MM.1S (cell line): ENCODE data around the gene TTC13.

Source experiments
- DNase-seq: peaks from one replicate; pipeline ENCODE4 v3.0.0-alpha.2; 2015
- H2AFZ ChIP-seq: fragments of 300-600 bp; sonication (generic); 2 replicates; pipeline ENCODE4 v1.6.0; 2016; ENCODE audit warnings: antibody characterized with exemption, low read length
- H3F3A ChIP-seq: fragments of 300-600 bp; sonication (generic); 2 replicates; pipeline ENCODE4 v1.6.1; 2016; ENCODE audit warnings: mild to moderate bottlenecking, antibody characterized with exemption, low read length, moderate library complexity, mixed read lengths; ENCODE audit not compliant: insufficient read depth
- H3K27ac ChIP-seq: fragments of 300-600 bp; sonication (generic); 2 replicates; pipeline ENCODE4 v1.5.1; 2016; ENCODE audit warnings: mild to moderate bottlenecking, low read length
- H3K27me3 ChIP-seq: fragments of 300-600 bp; sonication (generic); replicated peaks from 2 replicates; pipeline ENCODE4 v1.6.0; 2016; ENCODE audit warnings: low read length; ENCODE audit not compliant: insufficient read depth
- H3K36me3 ChIP-seq: fragments of 300-600 bp; sonication (generic); replicated peaks from 2 replicates; pipeline ENCODE4 v1.6.1; 2016; ENCODE audit warnings: mild to moderate bottlenecking, low read length, mixed read lengths; ENCODE audit not compliant: insufficient read depth
- H3K4me1 ChIP-seq: fragments of 300-600 bp; sonication (generic); 2 replicates; pipeline ENCODE4 v1.6.1; 2016; ENCODE audit warnings: low read length, mixed read lengths
- H3K4me2 ChIP-seq: fragments of 300-600 bp; sonication (generic); 2 replicates; pipeline ENCODE4 v1.6.0; 2016; ENCODE audit warnings: low read depth, low read length
- H3K4me3 ChIP-seq: fragments of 300-600 bp; sonication (generic); 2 replicates; pipeline ENCODE4 v1.5.1; 2016; ENCODE audit warnings: low read length, mixed read lengths
- H3K79me2 ChIP-seq: fragments of 300-600 bp; sonication (generic); 2 replicates; pipeline ENCODE4 v1.6.1; 2016; ENCODE audit warnings: mixed run types, low read length, mixed read lengths
- H3K9ac ChIP-seq: fragments of 300-600 bp; sonication (generic); 2 replicates; pipeline ENCODE4 v1.6.1; 2016; ENCODE audit warnings: low read length, mixed read lengths
- H3K9me2 ChIP-seq: fragments of 300-600 bp; sonication (generic); replicated peaks from 2 replicates; pipeline ENCODE4 v1.6.1; 2016; ENCODE audit warnings: mild to moderate bottlenecking, low read length, mixed read lengths; ENCODE audit not compliant: insufficient read depth
- H3K9me3 ChIP-seq: fragments of 300-600 bp; sonication (generic); replicated peaks from 2 replicates; pipeline ENCODE4 v1.6.1; 2016; ENCODE audit warnings: mild to moderate bottlenecking, low read length, mixed read lengths; ENCODE audit not compliant: insufficient read depth
- H4K20me1 ChIP-seq: fragments of 300-600 bp; sonication (generic); 2 replicates; pipeline ENCODE4 v1.6.1; 2016; ENCODE audit warnings: mild to moderate bottlenecking, low read length, moderate library complexity, mixed read lengths; ENCODE audit not compliant: insufficient read depth
- EZH2 ChIP-seq: fragments of 300-600 bp; sonication (generic); optimal IDR thresholded peaks from 2 replicates; pipeline ENCODE3; 2017; ENCODE audit warnings: low read depth, mild to moderate bottlenecking, antibody characterized with exemption, low read length, mixed read lengths
- EZH2phosphoT487 ChIP-seq: fragments of 300-600 bp; sonication (generic); IDR thresholded peaks from 2 replicates; pipeline ENCODE4 v1.6.1; 2018; ENCODE audit warnings: antibody characterized with exemption, low read length
- TF ChIP-seq, protein P1 (sequence below): fragments of 300-600 bp; sonication (generic); IDR thresholded peaks from 2 replicates; pipeline ENCODE4 v1.5.1; 2016; ENCODE audit warnings: antibody characterized with exemption, low read length, mixed read lengths

The TTC13 gene

DNA sequence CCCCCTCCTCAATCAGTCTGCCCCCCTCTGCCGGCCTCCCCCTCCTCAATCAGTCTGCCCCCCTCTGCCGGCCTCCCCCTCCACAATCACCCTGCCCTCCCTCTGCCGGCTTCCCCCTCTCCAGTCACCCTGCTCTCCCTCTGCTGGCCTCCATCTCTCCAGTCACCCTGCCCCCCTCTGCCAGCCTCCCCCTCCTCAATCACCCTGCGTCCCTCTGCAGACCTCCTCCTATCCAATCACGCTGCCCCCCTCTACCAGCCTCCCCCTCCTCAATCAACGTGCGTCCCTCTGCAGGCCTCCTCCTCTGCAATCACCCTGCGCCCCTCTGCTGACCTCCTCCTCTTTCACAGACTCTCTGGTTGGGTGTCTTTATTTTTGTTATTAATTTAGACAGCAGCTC lies 98.9 kb downstream of the TTC13 start:
- no peak overlapping the region for H3K4me2 ChIP-seq
- no peaks in the 10 kb centered on the region for H3K79me2 ChIP-seq
- DNase-seq: no peak
- H3F3A ChIP-seq: no peaks in the 10 kb centered on the region
- no peaks in the 10 kb centered on the region for H3K9me3 ChIP-seq
- H3K36me3 ChIP-seq: no peaks in the 10 kb centered on the region
- H3K4me1 ChIP-seq: no peaks in the 10 kb centered on the region
- no peak overlapping the region for H3K9ac ChIP-seq
- H3K27ac ChIP-seq: no peak overlapping the region
- H3K9me2 ChIP-seq: no peaks in the 10 kb centered on the region
- H2AFZ ChIP-seq: no peak overlapping the region
- H3K4me3 ChIP-seq: no peak overlapping the region
- H4K20me1 ChIP-seq: no peaks in the 10 kb centered on the region
- H3K27me3 ChIP-seq: no peaks in the 10 kb centered on the region
- TF ChIP-seq EZH2 (no peak), EZH2phosphoT487 (no peak)
- TF ChIP-seq, protein P1, sequence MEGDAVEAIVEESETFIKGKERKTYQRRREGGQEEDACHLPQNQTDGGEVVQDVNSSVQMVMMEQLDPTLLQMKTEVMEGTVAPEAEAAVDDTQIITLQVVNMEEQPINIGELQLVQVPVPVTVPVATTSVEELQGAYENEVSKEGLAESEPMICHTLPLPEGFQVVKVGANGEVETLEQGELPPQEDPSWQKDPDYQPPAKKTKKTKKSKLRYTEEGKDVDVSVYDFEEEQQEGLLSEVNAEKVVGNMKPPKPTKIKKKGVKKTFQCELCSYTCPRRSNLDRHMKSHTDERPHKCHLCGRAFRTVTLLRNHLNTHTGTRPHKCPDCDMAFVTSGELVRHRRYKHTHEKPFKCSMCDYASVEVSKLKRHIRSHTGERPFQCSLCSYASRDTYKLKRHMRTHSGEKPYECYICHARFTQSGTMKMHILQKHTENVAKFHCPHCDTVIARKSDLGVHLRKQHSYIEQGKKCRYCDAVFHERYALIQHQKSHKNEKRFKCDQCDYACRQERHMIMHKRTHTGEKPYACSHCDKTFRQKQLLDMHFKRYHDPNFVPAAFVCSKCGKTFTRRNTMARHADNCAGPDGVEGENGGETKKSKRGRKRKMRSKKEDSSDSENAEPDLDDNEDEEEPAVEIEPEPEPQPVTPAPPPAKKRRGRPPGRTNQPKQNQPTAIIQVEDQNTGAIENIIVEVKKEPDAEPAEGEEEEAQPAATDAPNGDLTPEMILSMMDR: no peak

DNA sequence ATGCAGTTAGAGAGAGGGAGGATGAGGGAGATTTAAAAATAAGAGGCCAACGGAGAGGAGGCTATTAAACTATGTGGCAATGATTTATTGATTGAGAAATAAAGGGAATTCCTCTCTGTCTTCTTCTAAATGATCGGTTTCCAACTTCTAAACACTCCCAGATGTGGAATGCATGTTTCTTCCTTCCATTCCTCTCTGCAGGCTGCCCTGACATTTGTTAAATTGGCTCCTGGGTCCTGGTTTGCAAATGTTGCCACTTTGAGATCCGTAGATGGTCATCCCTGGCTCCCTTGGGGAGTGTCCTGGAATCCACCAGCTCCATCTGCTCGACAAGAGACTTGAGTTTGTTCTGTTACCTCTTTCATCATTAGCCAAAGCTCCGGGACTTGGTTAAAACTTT lies 100.1 kb downstream of the TTC13 start:
- no peaks in the 10 kb centered on the region for H4K20me1 ChIP-seq
- H3F3A ChIP-seq: no peaks in the 10 kb centered on the region
- no peak overlapping the region for H3K27ac ChIP-seq
- H3K9me2 ChIP-seq: no peaks in the 10 kb centered on the region
- no peaks in the 10 kb centered on the region for H3K27me3 ChIP-seq
- no peak overlapping the region for H3K9ac ChIP-seq
- no peak for TF ChIP-seq EZH2
- TF ChIP-seq, protein P1: no peak
- TF ChIP-seq EZH2phosphoT487: no peak
- no peak overlapping the region for H3K4me2 ChIP-seq
- no peak overlapping the region for H2AFZ ChIP-seq
- H3K79me2 ChIP-seq: no peaks in the 10 kb centered on the region
- no peak overlapping the region for H3K4me3 ChIP-seq
- H3K4me1 ChIP-seq: no peaks in the 10 kb centered on the region
- no peak for DNase-seq
- H3K9me3 ChIP-seq: no peaks in the 10 kb centered on the region
- no peaks in the 10 kb centered on the region for H3K36me3 ChIP-seq

DNA sequence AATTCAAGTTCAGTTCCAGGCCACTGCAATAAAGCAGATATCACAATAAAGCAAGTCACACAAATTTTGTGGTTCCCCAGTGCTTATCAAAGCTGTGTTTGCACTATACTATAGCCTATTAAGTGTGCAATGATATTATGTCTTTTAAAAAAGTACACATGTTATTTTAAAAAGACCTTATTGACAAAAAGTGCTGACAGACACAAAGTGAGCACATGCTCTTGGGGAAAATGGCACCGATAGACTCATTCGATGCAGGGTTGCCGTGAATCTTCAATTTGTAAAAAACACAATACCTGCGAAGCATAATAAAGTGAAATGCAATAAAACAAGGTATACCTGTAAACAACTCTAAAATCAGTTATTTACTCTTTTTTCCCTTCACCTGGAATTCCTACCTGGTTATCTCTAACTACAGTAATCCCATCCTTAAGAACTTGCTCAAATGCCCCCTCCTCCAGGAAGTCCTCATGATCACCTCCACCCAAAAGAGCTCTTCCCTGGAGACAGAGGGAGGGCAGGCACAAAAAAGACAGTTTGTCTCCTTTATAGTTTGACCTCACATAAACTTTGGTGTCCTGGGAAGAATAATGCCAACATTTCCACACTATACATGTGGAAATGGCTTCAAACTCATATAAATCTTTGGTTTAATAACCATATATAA lies 100.6 kb downstream of the TTC13 start:
- no peak for DNase-seq
- H3K4me2 ChIP-seq: no peak overlapping the region

More for the DNA sequence above, 100.6 kb downstream of the TTC13 start:
- H4K20me1 ChIP-seq: no peaks in the 10 kb centered on the region
- no peaks in the 10 kb centered on the region for H3F3A ChIP-seq
- H3K36me3 ChIP-seq: no peaks in the 10 kb centered on the region
- H2AFZ ChIP-seq: no peak overlapping the region
- H3K27me3 ChIP-seq: no peaks in the 10 kb centered on the region
- H3K9ac ChIP-seq: no peak overlapping the region
- H3K9me2 ChIP-seq: no peaks in the 10 kb centered on the region
- H3K79me2 ChIP-seq: no peaks in the 10 kb centered on the region
- no peak for TF ChIP-seq EZH2
- TF ChIP-seq, protein P1: no peak
- no peak for TF ChIP-seq EZH2phosphoT487
- no peaks in the 10 kb centered on the region for H3K9me3 ChIP-seq
- H3K4me3 ChIP-seq: no peak overlapping the region
- no peaks in the 10 kb centered on the region for H3K4me1 ChIP-seq
- H3K27ac ChIP-seq: no peak overlapping the region
